Parathyroid adenoma (tissue), 2 donors: Measurements from ENCODE around the gene CGN.

ENCODE experiments used
- H2AFZ ChIP-seq: fragments of 300-600 bp; sonication (generic); one replicate; pipeline ENCODE4 v1.7.0; 2017; ENCODE audit warnings: antibody characterized with exemption, mild to moderate bottlenecking
- H3K27ac ChIP-seq: fragments of 300-600 bp; sonication (generic); one replicate; pipeline ENCODE4 v1.7.0; 2017
- H3K27me3 ChIP-seq: fragments of 300-600 bp; sonication (generic); one replicate; pipeline ENCODE4 v1.7.0; 2017; ENCODE audit warnings: low read length; ENCODE audit not compliant: control insufficient read depth, insufficient read depth
- H3K36me3 ChIP-seq: fragments of 300-600 bp; sonication (generic); one replicate; pipeline ENCODE4 v1.7.0; 2017; ENCODE audit warnings: low read length; ENCODE audit not compliant: control insufficient read depth, insufficient read depth
- H3K4me1 ChIP-seq: fragments of 300-600 bp; sonication (generic); one replicate; pipeline ENCODE4 v1.7.0; 2017; ENCODE audit warnings: control low read depth
- H3K4me2 ChIP-seq: fragments of 300-600 bp; sonication (generic); one replicate; pipeline ENCODE4 v1.7.0; 2017; ENCODE audit warnings: low read length
- H3K4me3 ChIP-seq: fragments of 300-600 bp; sonication (generic); one replicate; pipeline ENCODE4 v1.7.0; 2017; ENCODE audit warnings: low read depth, low read length
- H3K79me2 ChIP-seq: fragments of 300-600 bp; sonication (generic); one replicate; pipeline ENCODE4 v1.7.0; 2017; ENCODE audit warnings: control low read depth
- H3K9ac ChIP-seq: fragments of 300-600 bp; sonication (generic); one replicate; pipeline ENCODE4 v1.7.0; 2017; ENCODE audit warnings: mild to moderate bottlenecking
- H3K9me3 ChIP-seq: fragments of 300-600 bp; sonication (generic); one replicate; pipeline ENCODE4 v1.7.0; 2017; ENCODE audit warnings: low read length; ENCODE audit not compliant: control insufficient read depth
- TF ChIP-seq, protein P1 (sequence below): fragments of 300-600 bp; sonication (generic); IDR thresholded peaks from one replicate; pipeline ENCODE4 v1.7.0; 2017; ENCODE audit warnings: antibody characterized with exemption, mild to moderate bottlenecking
- donor health status: primary hyperparathyroidism.

The CGN gene

DNA sequence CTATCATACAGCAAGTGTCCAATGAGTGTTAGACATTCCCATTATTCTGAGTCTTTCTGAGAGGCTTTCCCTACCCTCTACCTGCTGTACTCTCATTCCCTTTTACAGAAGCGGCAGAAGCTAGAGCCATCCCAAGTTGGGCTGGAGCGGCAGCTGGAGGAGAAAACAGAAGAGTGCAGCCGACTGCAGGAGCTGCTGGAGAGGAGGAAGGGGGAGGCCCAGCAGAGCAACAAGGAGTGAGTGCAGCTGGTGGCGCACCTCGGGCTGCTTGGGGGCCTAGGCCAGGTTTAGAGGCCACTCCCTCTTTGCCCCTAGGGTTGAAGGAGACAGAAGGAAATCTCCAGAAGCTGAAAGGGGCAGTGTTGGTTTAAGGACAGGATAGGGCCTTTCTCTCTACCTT, 12.1 kb downstream of the CGN start:
- TF ChIP-seq, protein P1, sequence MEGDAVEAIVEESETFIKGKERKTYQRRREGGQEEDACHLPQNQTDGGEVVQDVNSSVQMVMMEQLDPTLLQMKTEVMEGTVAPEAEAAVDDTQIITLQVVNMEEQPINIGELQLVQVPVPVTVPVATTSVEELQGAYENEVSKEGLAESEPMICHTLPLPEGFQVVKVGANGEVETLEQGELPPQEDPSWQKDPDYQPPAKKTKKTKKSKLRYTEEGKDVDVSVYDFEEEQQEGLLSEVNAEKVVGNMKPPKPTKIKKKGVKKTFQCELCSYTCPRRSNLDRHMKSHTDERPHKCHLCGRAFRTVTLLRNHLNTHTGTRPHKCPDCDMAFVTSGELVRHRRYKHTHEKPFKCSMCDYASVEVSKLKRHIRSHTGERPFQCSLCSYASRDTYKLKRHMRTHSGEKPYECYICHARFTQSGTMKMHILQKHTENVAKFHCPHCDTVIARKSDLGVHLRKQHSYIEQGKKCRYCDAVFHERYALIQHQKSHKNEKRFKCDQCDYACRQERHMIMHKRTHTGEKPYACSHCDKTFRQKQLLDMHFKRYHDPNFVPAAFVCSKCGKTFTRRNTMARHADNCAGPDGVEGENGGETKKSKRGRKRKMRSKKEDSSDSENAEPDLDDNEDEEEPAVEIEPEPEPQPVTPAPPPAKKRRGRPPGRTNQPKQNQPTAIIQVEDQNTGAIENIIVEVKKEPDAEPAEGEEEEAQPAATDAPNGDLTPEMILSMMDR: no peak

DNA sequence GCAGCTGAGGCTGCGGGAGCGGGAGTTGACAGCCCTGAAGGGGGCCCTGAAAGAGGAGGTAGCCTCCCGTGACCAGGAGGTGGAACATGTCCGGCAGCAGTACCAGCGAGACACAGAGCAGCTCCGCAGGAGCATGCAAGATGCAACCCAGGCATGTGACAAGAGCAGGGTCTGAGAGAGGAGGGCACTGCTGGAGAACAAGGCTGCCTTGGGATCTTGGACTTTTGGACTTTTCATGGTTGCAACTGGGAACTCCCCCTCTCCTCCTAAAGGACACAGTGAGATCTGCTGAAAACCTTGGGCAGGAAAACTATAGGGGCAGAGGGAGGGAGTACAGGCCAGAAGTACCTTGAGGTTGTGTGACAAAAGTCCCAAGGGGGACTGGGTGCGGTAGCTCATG, 13.5 kb downstream of the CGN start:
- no peak overlapping the region for H3K27ac ChIP-seq
- H3K79me2 ChIP-seq: peaks cover 2% of the 10 kb centered on the region
- H3K36me3 ChIP-seq: no peaks in the 10 kb centered on the region
- no peak overlapping the region for H3K4me3 ChIP-seq
- H3K9ac ChIP-seq: no peak overlapping the region
- H3K4me2 ChIP-seq: no peak overlapping the region
- H3K9me3 ChIP-seq: no peaks in the 10 kb centered on the region
- H3K27me3 ChIP-seq: no peaks in the 10 kb centered on the region
- H3K4me1 ChIP-seq: peaks cover 3% of the 10 kb centered on the region
- TF ChIP-seq, protein P1: no peak
- no peak overlapping the region for H2AFZ ChIP-seq

More for the DNA sequence above, 12.1 kb downstream of the CGN start:
- no peaks in the 10 kb centered on the region for H3K9me3 ChIP-seq
- H3K36me3 ChIP-seq: no peaks in the 10 kb centered on the region
- no peak overlapping the region for H3K4me3 ChIP-seq
- H3K79me2 ChIP-seq: peaks cover 11% of the 10 kb centered on the region
- no peak overlapping the region for H3K9ac ChIP-seq
- H3K4me2 ChIP-seq: no peak overlapping the region
- H3K27me3 ChIP-seq: no peaks in the 10 kb centered on the region
- no peak overlapping the region for H2AFZ ChIP-seq
- peaks cover 3% of the 10 kb centered on the region for H3K4me1 ChIP-seq
- H3K27ac ChIP-seq: no peak overlapping the region

- H3K79me2 ChIP-seq: peaks cover 2% of the 10 kb centered on the region
- no peaks in the 10 kb centered on the region for H3K36me3 ChIP-seq
- TF ChIP-seq, protein P1: no peak
- no peaks in the 10 kb centered on the region for H3K27me3 ChIP-seq
- no peaks in the 10 kb centered on the region for H3K9me3 ChIP-seq
- no peak overlapping the region for H3K4me2 ChIP-seq
- no peak overlapping the region for H3K27ac ChIP-seq
- no peak overlapping the region for H3K4me3 ChIP-seq
- no peak overlapping the region for H3K9ac ChIP-seq
- H2AFZ ChIP-seq: no peak overlapping the region
- H3K4me1 ChIP-seq: no peaks in the 10 kb centered on the region
Observed at GRCh38 chr1:151526735-151527525, 15.7 kb downstream of the CGN start.

DNA sequence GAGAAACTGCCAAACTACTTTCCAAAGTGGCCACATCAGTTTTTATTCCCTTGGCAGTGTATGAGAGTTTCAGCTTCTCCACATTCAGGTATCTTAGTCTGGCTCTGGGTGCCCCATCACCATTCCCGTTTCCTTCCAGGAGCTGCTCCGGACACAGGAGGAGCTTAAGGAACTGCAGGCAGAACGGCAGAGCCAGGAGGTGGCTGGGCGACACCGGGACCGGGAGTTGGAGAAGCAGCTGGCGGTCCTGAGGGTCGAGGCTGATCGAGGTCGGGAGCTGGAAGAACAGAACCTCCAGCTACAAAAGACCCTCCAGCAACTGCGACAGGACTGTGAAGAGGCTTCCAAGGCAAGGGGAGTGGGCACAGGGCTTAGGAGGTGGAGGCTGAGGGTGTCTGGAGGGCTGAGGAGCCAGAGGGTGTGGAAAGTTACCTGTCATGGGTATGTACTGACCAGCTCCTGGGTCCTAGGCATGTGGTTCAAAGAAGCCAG, 18.1 kb downstream of the CGN start:
- Histone ChIP-seq H3K4me1 (no peaks in the 10 kb centered on the region), H3K9me3 (no peaks in the 10 kb centered on the region), H3K4me3 (no peak overlapping the region), H3K27ac (no peak overlapping the region), H2AFZ (no peak overlapping the region), H3K36me3 (no peaks in the 10 kb centered on the region), H3K4me2 (no peak overlapping the region), H3K79me2 (no peaks in the 10 kb centered on the region), H3K27me3 (no peaks in the 10 kb centered on the region), H3K9ac (no peak overlapping the region)
- TF ChIP-seq, protein P1: no peak

GRCh38 chr1:151529781-151530180, 18.6 kb downstream of the CGN start:
- Histone ChIP-seq H3K9ac (no peak overlapping the region), H3K9me3 (no peaks in the 10 kb centered on the region), H3K79me2 (no peaks in the 10 kb centered on the region), H3K4me1 (no peaks in the 10 kb centered on the region), H3K27me3 (no peaks in the 10 kb centered on the region), H2AFZ (no peak overlapping the region), H3K4me3 (no peak overlapping the region), H3K4me2 (no peak overlapping the region), H3K27ac (no peak overlapping the region), H3K36me3 (no peaks in the 10 kb centered on the region)
- TF ChIP-seq, protein P1: no peak
